Measurements from ENCODE around the gene USH2A. TPM values are rescaled to one million over a fixed set of nuclear protein-coding genes. Genes with fewer than 3 reads are reported as not detected.

USH2A gene
- total RNA-seq, 1 donor from 2014 or later: not detected

- Histone ChIP-seq H3K27me3 (ENCODE audit: low read depth) (no peaks in the 10 kb centered on the region), H3K27ac (no peak overlapping the region), H3K36me3 (no peaks in the 10 kb centered on the region), H3K4me1 (no peaks in the 10 kb centered on the region), H3K9me3 (no peaks in the 10 kb centered on the region), H3K4me3 (no peak overlapping the region)
- intact Hi-C loops (cut with DNase I): no loop called here
- ATAC-seq (no peak), DNase-seq (no peak)
- no peak for TF ChIP-seq CTCF (IDR thresholded peaks at IDR 0.05)
Measured at GRCh38 chr1:215878128-215878527, 545.1 kb downstream of the USH2A start.

- no peaks in the 10 kb centered on the region for H3K4me1 ChIP-seq
- no peaks in the 10 kb centered on the region for H3K9me3 ChIP-seq
- ATAC-seq (no peak), DNase-seq (no peak)
- H3K27ac ChIP-seq: no peak overlapping the region
- no peak overlapping the region for H3K4me3 ChIP-seq
- intact Hi-C loops (cut with DNase I): no loop called here
- no peaks in the 10 kb centered on the region for H3K27me3 ChIP-seq (ENCODE audit: low read depth)
- H3K36me3 ChIP-seq: no peaks in the 10 kb centered on the region
- TF ChIP-seq CTCF (IDR thresholded peaks at IDR 0.05): no peak
Measured at GRCh38 chr1:215877452-215877951, 545.7 kb downstream of the USH2A start.

- Histone ChIP-seq H3K4me3 (no peak overlapping the region), H3K4me1 (no peaks in the 10 kb centered on the region), H3K9me3 (no peaks in the 10 kb centered on the region), H3K36me3 (no peaks in the 10 kb centered on the region), H3K27ac (no peak overlapping the region), H3K27me3 (ENCODE audit: low read depth) (no peaks in the 10 kb centered on the region)
- no peak for DNase-seq
- no peak for TF ChIP-seq CTCF (IDR thresholded peaks at IDR 0.05)
- intact Hi-C loops (cut with DNase I): no loop called here
- ATAC-seq: no peak
Measured at GRCh38 chr1:215875712-215876111, 547.5 kb downstream of the USH2A start.

- DNase-seq (no peak), ATAC-seq (no peak)
- H3K4me3 ChIP-seq: no peak overlapping the region
- H3K36me3 ChIP-seq: no peaks in the 10 kb centered on the region
- H3K27ac ChIP-seq: no peak overlapping the region
- no peaks in the 10 kb centered on the region for H3K4me1 ChIP-seq
- no peak for TF ChIP-seq CTCF (IDR thresholded peaks at IDR 0.05)
- no peaks in the 10 kb centered on the region for H3K27me3 ChIP-seq (ENCODE audit: low read depth)
- intact Hi-C loops (cut with DNase I): no loop called here
- H3K9me3 ChIP-seq: no peaks in the 10 kb centered on the region
Measured at GRCh38 chr1:215875236-215875635, 548.0 kb downstream of the USH2A start.

GRCh38 chr1:215872658-215873057 lies 550.6 kb downstream of the USH2A start:
- DNase-seq: no peak
- Histone ChIP-seq H3K4me3 (no peak overlapping the region), H3K27me3 (ENCODE audit: low read depth) (no peaks in the 10 kb centered on the region), H3K4me1 (no peaks in the 10 kb centered on the region), H3K27ac (no peak overlapping the region), H3K36me3 (no peaks in the 10 kb centered on the region), H3K9me3 (no peaks in the 10 kb centered on the region)
- TF ChIP-seq CTCF (IDR thresholded peaks at IDR 0.05): no peak
- no peak for ATAC-seq
- intact Hi-C loops (cut with DNase I): no loop called here

GRCh38 chr1:215868500-215868899 lies 554.7 kb downstream of the USH2A start:
- Histone ChIP-seq H3K4me3 (no peak overlapping the region), H3K27ac (no peak overlapping the region), H3K9me3 (no peaks in the 10 kb centered on the region), H3K36me3 (no peaks in the 10 kb centered on the region), H3K27me3 (ENCODE audit: low read depth) (no peaks in the 10 kb centered on the region), H3K4me1 (no peaks in the 10 kb centered on the region)
- TF ChIP-seq CTCF (IDR thresholded peaks at IDR 0.05): no peak
- DNase-seq (no peak), ATAC-seq (no peak)
- intact Hi-C loops (cut with DNase I): no loop called here

Data from lower lobe of right lung (tissue), 2 donors.